AG10803 (cell line): ENCODE measurements around the gene ABHD15.

ENCODE experiments used
- DNase-seq: peaks from one replicate; pipeline ENCODE4 v3.0.0; 2010; ENCODE audit warnings: low read depth
- H3K4me3 ChIP-seq: 2 replicates; pipeline ENCODE4 v1.5.1; 2011; ENCODE audit warnings: mild to moderate bottlenecking, low read length, control low read depth
- TF ChIP-seq, protein P1 (sequence below): conservative IDR thresholded peaks from 2 replicates; pipeline ENCODE4 v1.5.1; 2011; ENCODE audit warnings: mild to moderate bottlenecking, low read length, control low read depth, inconsistent platforms

ABHD15 gene

DNA sequence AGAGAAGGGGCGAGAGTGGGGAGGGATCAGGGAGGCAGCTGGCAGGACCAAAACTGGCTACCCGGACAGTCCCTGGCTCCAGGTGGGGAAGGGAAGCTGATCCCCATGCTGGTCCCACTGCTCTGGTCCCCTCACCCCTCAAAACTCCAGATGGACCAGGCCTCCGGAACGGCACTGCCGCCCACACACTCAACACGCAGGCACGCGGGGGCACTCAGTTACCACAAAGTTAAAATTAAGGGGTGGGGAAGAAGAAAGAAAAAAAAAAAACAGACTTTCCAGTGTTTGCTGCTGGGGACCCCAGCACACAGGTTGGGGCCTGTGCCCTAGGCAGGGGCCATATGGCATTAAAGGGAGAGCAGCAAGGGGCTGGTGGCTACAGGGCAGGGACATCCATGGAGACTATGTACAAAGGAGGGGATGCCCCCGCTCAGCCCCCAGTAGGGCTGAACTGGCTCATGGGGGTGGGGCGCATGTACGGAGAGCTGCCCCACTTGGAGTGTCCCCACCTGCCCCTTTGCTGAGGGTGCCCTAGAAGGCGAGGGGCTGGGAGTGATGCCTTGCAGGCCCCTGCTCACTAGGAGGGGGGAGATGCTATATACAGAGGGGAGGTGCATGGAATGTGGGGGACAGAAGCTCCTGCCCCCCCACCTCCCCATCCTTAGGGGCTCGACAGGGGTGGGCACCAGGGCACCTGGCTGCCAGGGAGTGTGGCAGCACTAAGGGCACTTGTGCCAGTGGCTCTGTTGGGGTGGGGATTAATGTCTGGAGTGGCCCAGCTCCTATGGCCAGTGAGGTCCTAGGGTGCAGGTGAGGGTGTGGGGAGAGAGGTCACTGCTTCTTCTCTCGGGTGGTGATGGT is 7.3 kb upstream of the ABHD15 start:
- TF ChIP-seq, protein P1, sequence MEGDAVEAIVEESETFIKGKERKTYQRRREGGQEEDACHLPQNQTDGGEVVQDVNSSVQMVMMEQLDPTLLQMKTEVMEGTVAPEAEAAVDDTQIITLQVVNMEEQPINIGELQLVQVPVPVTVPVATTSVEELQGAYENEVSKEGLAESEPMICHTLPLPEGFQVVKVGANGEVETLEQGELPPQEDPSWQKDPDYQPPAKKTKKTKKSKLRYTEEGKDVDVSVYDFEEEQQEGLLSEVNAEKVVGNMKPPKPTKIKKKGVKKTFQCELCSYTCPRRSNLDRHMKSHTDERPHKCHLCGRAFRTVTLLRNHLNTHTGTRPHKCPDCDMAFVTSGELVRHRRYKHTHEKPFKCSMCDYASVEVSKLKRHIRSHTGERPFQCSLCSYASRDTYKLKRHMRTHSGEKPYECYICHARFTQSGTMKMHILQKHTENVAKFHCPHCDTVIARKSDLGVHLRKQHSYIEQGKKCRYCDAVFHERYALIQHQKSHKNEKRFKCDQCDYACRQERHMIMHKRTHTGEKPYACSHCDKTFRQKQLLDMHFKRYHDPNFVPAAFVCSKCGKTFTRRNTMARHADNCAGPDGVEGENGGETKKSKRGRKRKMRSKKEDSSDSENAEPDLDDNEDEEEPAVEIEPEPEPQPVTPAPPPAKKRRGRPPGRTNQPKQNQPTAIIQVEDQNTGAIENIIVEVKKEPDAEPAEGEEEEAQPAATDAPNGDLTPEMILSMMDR, result no peak
- DNase-seq, result no peak
- no peak overlapping the region for H3K4me3 ChIP-seq

DNA sequence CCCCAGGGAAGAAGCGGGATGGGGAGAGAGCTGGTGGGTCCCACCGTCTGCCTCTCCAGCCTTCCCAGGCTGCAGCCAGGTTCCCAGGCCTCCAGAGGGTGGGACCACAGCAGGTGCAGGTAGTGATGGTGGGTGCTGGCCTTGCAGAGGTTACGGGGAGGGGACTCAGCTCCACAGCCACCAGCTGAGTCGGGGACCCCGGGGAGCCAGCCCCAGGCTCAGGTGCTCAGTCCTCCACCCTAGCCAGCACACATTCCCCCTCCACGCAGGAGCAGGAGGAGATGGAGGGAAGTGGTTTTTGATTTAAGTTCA is 6.7 kb upstream of the ABHD15 start:
- H3K4me3 ChIP-seq, result no peak overlapping the region
- TF ChIP-seq, protein P1, result no peak
- no peak for DNase-seq

DNA sequence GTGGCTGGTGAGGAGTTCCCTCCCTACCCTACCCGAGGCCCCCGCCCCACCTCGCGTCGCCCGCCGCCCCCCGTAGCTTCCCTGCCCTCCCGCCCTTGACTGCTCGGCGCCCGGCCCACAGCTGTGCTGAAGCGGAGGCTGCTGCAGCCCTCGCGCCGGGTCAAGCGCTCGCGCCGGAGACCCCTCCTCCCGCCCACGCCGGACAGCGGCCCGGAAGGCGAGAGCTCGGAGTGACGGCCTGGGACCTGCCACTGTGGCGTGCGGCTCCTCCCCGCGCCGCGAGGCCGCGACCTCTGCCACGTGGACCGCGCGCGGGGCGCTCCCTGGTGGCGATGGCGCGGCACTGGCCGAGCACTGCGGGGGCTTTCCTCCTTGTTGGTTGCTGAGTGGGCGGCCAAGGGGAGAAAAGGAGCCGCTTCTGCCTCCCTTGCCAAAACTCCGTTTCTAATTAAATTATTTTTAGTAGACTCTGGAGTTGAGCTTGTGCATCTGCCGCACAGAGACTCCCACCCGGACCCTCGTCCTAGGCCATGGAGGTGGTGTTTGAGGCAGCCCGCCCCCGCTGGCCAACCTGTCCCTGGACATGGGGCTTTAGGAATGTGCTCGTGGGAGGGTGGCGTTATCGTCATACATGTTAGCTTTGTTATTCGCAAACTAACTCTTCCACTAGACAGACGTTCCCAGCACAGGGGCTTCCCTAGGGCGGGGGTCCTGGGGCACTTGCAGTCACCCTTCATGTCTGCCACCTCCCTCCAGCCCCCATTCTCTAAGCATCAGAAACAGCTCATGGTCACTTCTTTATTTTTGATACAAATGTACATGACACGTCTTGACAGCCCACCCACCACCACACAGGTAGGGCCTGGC is 6.1 kb upstream of the ABHD15 start:
- TF ChIP-seq, protein P1, result peak; percentile 54
- peak; percentile 53 for DNase-seq
- no peak overlapping the region for H3K4me3 ChIP-seq

GRCh38 chr17:29571883-29572681 is 5.2 kb upstream of the ABHD15 start:
- H3K4me3 ChIP-seq, result no peak overlapping the region
- no peak for DNase-seq
- TF ChIP-seq, protein P1, result no peak

DNA sequence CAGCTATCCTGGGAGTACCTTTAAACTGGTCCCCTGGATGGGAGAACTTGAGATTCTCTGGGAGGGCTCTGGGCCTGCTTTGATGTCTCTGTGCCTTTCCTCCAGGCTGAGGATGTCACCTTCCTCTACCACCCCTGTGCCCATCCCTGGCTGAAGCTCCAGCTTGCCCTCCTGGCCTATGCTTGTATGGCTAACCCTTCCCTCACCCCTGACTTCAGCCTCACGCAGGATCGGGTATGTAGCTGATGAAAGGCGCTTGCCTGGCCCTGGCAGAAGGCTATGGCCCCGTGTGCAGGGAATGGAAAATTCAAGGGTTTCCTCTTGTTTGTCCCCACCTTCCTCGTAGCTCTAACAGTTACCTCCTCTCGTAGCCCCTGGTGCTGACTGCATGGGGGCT is 4.6 kb upstream of the ABHD15 start:
- DNase-seq, result no peak
- H3K4me3 ChIP-seq, result no peak overlapping the region
- TF ChIP-seq, protein P1, result no peak

DNA sequence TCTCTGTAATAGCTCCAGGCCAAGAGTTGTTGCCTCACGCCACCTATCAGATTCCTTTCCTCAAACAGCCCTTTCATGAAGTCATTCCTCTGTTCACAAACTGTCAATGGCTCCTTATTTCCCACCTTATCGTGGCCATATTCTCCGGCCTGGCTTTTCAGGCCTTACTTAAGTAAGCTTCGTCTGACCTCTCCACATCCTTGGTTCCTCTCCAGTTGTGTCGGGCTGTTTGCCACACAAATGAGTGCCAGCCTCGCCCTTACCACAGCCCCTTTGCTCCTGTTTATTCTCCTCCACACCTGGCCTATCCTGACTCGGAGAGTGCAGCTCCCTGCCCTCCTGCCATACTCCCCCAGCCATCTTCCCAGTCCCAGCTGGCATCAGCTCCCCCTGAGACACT is 3.7 kb upstream of the ABHD15 start:
- DNase-seq, result no peak
- no peak overlapping the region for H3K4me3 ChIP-seq
- TF ChIP-seq, protein P1, result no peak
